Ishikawa (cell line): ENCODE measurements around the gene DPH2.

Source experiments
- CEBPB ChIP-seq: IDR thresholded peaks from 2 replicates; pipeline ENCODE4 v1.6.1; 2012
- EP300 ChIP-seq: IDR thresholded peaks from 2 replicates; pipeline ENCODE4 v1.6.1; 2012; ENCODE audit warnings: borderline replicate concordance
- FOXM1 ChIP-seq: IDR thresholded peaks from 2 replicates; pipeline ENCODE4 v1.6.1; 2012; ENCODE audit warnings: low read depth, borderline replicate concordance
- RAD21 ChIP-seq: IDR thresholded peaks from 2 replicates; pipeline ENCODE4 v1.6.1; 2012; ENCODE audit warnings: low read depth
- TAF1 ChIP-seq: IDR thresholded peaks from 2 replicates; pipeline ENCODE4 v1.6.1; 2012; ENCODE audit warnings: low read depth, mild to moderate bottlenecking
- TCF12 ChIP-seq: IDR thresholded peaks from 2 replicates; pipeline ENCODE4 v1.6.1; 2012; ENCODE audit warnings: low read depth
- YY1 ChIP-seq: IDR thresholded peaks from 2 replicates; pipeline ENCODE4 v1.6.1; 2012; ENCODE audit warnings: low read depth
- TF ChIP-seq, protein P1 (sequence below): IDR thresholded peaks from 2 replicates; pipeline ENCODE4 v1.6.1; 2012
- TF ChIP-seq, protein P2 (sequence below): IDR thresholded peaks from 2 replicates; pipeline ENCODE4 v1.6.1; 2012

DNA sequence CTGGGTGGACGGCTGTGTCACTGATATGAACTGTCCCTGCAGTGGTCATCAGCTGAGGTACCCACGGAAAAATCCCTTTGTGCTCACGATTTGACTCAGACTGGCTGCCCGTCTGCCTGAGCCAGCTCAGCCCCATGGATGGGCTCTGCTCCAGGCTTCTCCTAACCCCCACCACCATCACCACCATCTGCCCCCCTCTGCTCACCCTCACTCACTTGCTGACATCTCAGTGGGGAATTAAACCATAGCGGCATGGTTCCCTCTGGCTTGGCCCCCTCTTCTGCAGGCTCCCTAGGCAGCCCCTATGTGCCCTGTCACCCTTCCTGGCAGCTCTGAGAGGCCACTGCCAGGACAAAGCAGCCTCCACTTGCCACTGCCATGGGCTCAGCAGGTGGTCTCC is 44.1 kb downstream of the DPH2 start:
- TF ChIP-seq, protein P1, sequence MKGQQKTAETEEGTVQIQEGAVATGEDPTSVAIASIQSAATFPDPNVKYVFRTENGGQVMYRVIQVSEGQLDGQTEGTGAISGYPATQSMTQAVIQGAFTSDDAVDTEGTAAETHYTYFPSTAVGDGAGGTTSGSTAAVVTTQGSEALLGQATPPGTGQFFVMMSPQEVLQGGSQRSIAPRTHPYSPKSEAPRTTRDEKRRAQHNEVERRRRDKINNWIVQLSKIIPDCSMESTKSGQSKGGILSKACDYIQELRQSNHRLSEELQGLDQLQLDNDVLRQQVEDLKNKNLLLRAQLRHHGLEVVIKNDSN = no peak
- TF ChIP-seq RAD21 (no peak), TCF12 (no peak), TAF1 (no peak), CEBPB (no peak), YY1 (no peak), FOXM1 (no peak), EP300 (no peak)
- TF ChIP-seq, protein P2, sequence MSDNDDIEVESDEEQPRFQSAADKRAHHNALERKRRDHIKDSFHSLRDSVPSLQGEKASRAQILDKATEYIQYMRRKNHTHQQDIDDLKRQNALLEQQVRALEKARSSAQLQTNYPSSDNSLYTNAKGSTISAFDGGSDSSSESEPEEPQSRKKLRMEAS = no peak
